HepG2 (cell line): ENCODE data around the gene TRAF5. TPM values are rescaled to one million over a fixed set of nuclear protein-coding genes. Genes with fewer than 3 reads are reported as not detected.

Source experiments
- ATAC-seq: fragments of 200-7000 bp; cut with Tn5 transposase; 3 replicates; pipeline ENCODE4 v1.9.1; 2020; ENCODE audit warnings: mild to moderate bottlenecking, moderate library complexity
- BruUV-seq: library from RNA; stranded (reverse); fragments of 400-500 nt; replicated peaks from 2 replicates; lab custom pipeline; 2021; lab: Mats Ljungman, UMichigan
- CTCF ChIA-PET: fragments of 300-600 bp; formaldehyde crosslinking; extraction: SDS; loops from one replicate; lab custom pipeline; 2021; ENCODE audit warnings: low total read pairs, inconsistent platforms, low intra/inter-chr PET ratio; lab: Yijun Ruan, JAX
- POLR2A ChIA-PET: fragments of 350-600 bp; sonication (Branson Sonifier 250); formaldehyde crosslinking; loops from one replicate; lab custom pipeline; 2020; ENCODE audit warnings: antibody characterized with exemption, inconsistent platforms; lab: Yijun Ruan, JAX
- DNase-seq: peaks from one replicate; pipeline ENCODE4 v3.0.0-alpha.2; 2015; ENCODE audit warnings: low spot score
- FAIRE-seq: peaks from 3 replicates; lab custom pipeline; 2011; peaks lifted over from hg19 to GRCh38; lab: Jason Lieb, UNC
- H2AFZ ChIP-seq: one replicate; pipeline ENCODE4 v1.6.1; 2011; ENCODE audit warnings: low read length, inconsistent platforms
- H3K27ac ChIP-seq: fragments of 300-600 bp; 3 replicates; pipeline ENCODE4 v1.8.0; 2011; ENCODE audit warnings: mixed run types, mild to moderate bottlenecking, mixed read lengths, low read length, inconsistent platforms; ENCODE audit not compliant: insufficient read depth; ENCODE audit errors: extremely low read length
- H3K27me3 ChIP-seq, 2 experiments: fragments of 200-600 bp in 1 of 2; 2 replicates in 1 of 2; 3 replicates in 1 of 2; pipeline versions ENCODE4 v1.6.0 to v1.8.0; 2011; ENCODE audit warnings: low read length in 2 of 2, mild to moderate bottlenecking in 2 of 2, moderate library complexity in 2 of 2, inconsistent platforms in 1 of 2; ENCODE audit not compliant: insufficient read depth in 2 of 2, control insufficient read depth in 1 of 2
- H3K36me3 ChIP-seq, 2 experiments: fragments of 200-600 bp in 1 of 2; replicated peaks in 1 of 2; 2 replicates in 1 of 2; 3 replicates in 1 of 2; pipeline versions ENCODE4 v1.5.1 to v1.8.0; 2011; ENCODE audit warnings: low read length in 2 of 2, inconsistent platforms in 1 of 2; ENCODE audit not compliant: insufficient read depth in 2 of 2, control insufficient read depth in 1 of 2
- H3K4me1 ChIP-seq: 2 replicates; pipeline ENCODE4 v1.5.1; 2012; ENCODE audit warnings: low read length, inconsistent platforms; ENCODE audit not compliant: insufficient read depth
- H3K4me2 ChIP-seq: 2 replicates; pipeline ENCODE4 v1.6.0; 2011; ENCODE audit warnings: low read depth, low read length, inconsistent platforms
- H3K4me3 ChIP-seq, 3 experiments: fragments of 200-600 bp in 1 of 3; sonication (generic), shearing (Covaris generic) in 1 of 3; replicated peaks in 1 of 3; 2 replicates each; pipeline ENCODE4 v1.5.1; 2011 to 2016; ENCODE audit warnings: low read length in 3 of 3, inconsistent platforms in 2 of 3, low read depth in 2 of 3, mild to moderate bottlenecking in 2 of 3, control low read depth in 1 of 3, mixed read lengths in 1 of 3; ENCODE audit not compliant: insufficient read depth in 1 of 3
- H3K79me2 ChIP-seq: one replicate; pipeline ENCODE4 v1.6.1; 2011; ENCODE audit warnings: low read length, inconsistent platforms; ENCODE audit not compliant: insufficient read depth
- H3K9ac ChIP-seq: 2 replicates; pipeline ENCODE4 v1.6.0; 2011; ENCODE audit warnings: mild to moderate bottlenecking, low read depth, low read length, inconsistent platforms; ENCODE audit not compliant: insufficient read depth
- H3K9me3 ChIP-seq: 2 replicates; pipeline ENCODE4 v1.5.1; 2012; ENCODE audit warnings: mild to moderate bottlenecking, low read length
- H4K20me1 ChIP-seq: 2 replicates; pipeline ENCODE4 v1.6.0; 2011; ENCODE audit warnings: inconsistent platforms, mild to moderate bottlenecking, low read length, moderate library complexity; ENCODE audit not compliant: insufficient read depth
- ATAD3A ChIP-seq: sonication (generic); formaldehyde crosslinking; IDR thresholded peaks from 2 replicates; pipeline ENCODE4 v1.4.0; 2020; ENCODE audit warnings: missing genetic modification reagents
- CEBPB ChIP-seq: IDR thresholded peaks from 2 replicates; pipeline ENCODE4 v1.6.1; 2011; ENCODE audit warnings: low read depth, low read length, improper control_type of control experiment, borderline replicate concordance
- DBP ChIP-seq: sonication (generic); formaldehyde crosslinking; IDR thresholded peaks from 2 replicates; pipeline ENCODE4 v1.4.0; 2020; ENCODE audit warnings: missing genetic modification reagents; ENCODE audit errors: not compliant biosample characterization
- DMTF1 ChIP-seq: sonication (generic); formaldehyde crosslinking; IDR thresholded peaks from 2 replicates; pipeline ENCODE4 v1.4.0; 2020; ENCODE audit warnings: mild to moderate bottlenecking, missing genetic modification reagents
- DR1 ChIP-seq: sonication (generic); formaldehyde crosslinking; IDR thresholded peaks from 2 replicates; pipeline ENCODE4 v1.8.0; 2021; ENCODE audit warnings: mild to moderate bottlenecking, missing genetic modification reagents, inconsistent platforms
- FLYWCH1 ChIP-seq: sonication (generic); formaldehyde crosslinking; IDR thresholded peaks from 2 replicates; pipeline ENCODE4 v1.8.1; 2023; ENCODE audit warnings: mild to moderate bottlenecking, missing genetic modification reagents
- GPBP1L1 ChIP-seq: sonication (generic); formaldehyde crosslinking; IDR thresholded peaks from 2 replicates; pipeline ENCODE4 v1.5.0; 2020; ENCODE audit warnings: mild to moderate bottlenecking, missing genetic modification reagents
- HES4 ChIP-seq: sonication (generic); formaldehyde crosslinking; IDR thresholded peaks from 2 replicates; pipeline ENCODE4 v1.9.0; 2021; ENCODE audit warnings: mild to moderate bottlenecking, missing genetic modification reagents, borderline replicate concordance
- HNRNPH1 ChIP-seq: fragments of 200-400 bp; formaldehyde crosslinking; optimal IDR thresholded peaks from 2 replicates; pipeline ENCODE3; 2017; ENCODE audit warnings: mild to moderate bottlenecking, low read depth, low read length
- JUN ChIP-seq: sonication (generic); formaldehyde crosslinking; IDR thresholded peaks from 2 replicates; pipeline ENCODE4 v1.4.0; 2020; ENCODE audit warnings: mild to moderate bottlenecking, missing genetic modification reagents
- MEF2D ChIP-seq: sonication (generic); formaldehyde crosslinking; IDR thresholded peaks from 2 replicates; pipeline ENCODE4 v1.5.1; 2020; ENCODE audit warnings: mild to moderate bottlenecking, missing genetic modification reagents
- MTERF4 ChIP-seq: sonication (generic); formaldehyde crosslinking; IDR thresholded peaks from 2 replicates; pipeline ENCODE4 v1.8.0; 2023; ENCODE audit warnings: mild to moderate bottlenecking, missing genetic modification reagents
- PCBP2 ChIP-seq: fragments of 200-400 bp; formaldehyde crosslinking; optimal IDR thresholded peaks from 2 replicates; pipeline ENCODE3; 2018; ENCODE audit warnings: low read length, low read depth; ENCODE audit not compliant: poor library complexity, severe bottlenecking
- PLRG1 ChIP-seq: fragments of 450-650 bp; conservative IDR thresholded peaks from 2 replicates; pipeline ENCODE4 v1.6.1; 2016
- RFX3 ChIP-seq: IDR thresholded peaks from 2 replicates; pipeline ENCODE4 v1.6.1; 2016; ENCODE audit warnings: missing biosample characterization, missing genetic modification reagents
- SOX6 ChIP-seq, 2 experiments: fragments of 450-650 bp in 1 of 2; sonication (generic) in 1 of 2; formaldehyde crosslinking in 1 of 2; IDR thresholded peaks; 2 replicates each; pipeline versions ENCODE4 v1.4.0 to v1.6.1; 2017 to 2020; ENCODE audit warnings: antibody characterized with exemption in 1 of 2, mild to moderate bottlenecking in 1 of 2, missing genetic modification reagents in 1 of 2
- WIZ ChIP-seq: sonication (generic); formaldehyde crosslinking; IDR thresholded peaks from 2 replicates; pipeline ENCODE4 v1.5.1; 2020; ENCODE audit warnings: mild to moderate bottlenecking, missing genetic modification reagents
- ZMAT3 ChIP-seq: sonication (generic); formaldehyde crosslinking; conservative IDR thresholded peaks from 2 replicates; pipeline ENCODE4 v1.7.0; 2021; ENCODE audit warnings: missing genetic modification reagents
- ZNF256 ChIP-seq: sonication (generic); formaldehyde crosslinking; conservative IDR thresholded peaks from 2 replicates; pipeline ENCODE4 v1.4.0; 2020; ENCODE audit warnings: missing genetic modification reagents
- WGBS: methylation state at CpG from one replicate; pipeline ENCODE4 v1.1.6; 2017; ENCODE audit warnings: low lambda C conversion rate; 5-methylcytosine and 5-hydroxymethylcytosine counted together
- in situ Hi-C: cut with HindIII; loops from 2 replicates; pipeline ENCODE4 v1.10.0; 2017; ENCODE audit warnings: low pct_unique_long_range_greater_than_20kb; ENCODE audit not compliant: extremely low pct_ligation_motif_present
- intact Hi-C: fragments of 100-400 bp; cut with micrococcal nuclease; formaldehyde crosslinking; loops from one replicate; pipeline ENCODE4 v1.10.0; 2022; ENCODE audit not compliant: unreplicated experiment
- polyA plus RNA-seq, 8 experiments: library from polyadenylated mRNA; depleted of rRNA in 3 of 8; stranded (reverse) in 7 of 8; unstranded in 1 of 8; fragments of >200 nt; fragmentation: Illumina TruSeq in 4 of 8; extraction: Trizol in 4 of 8; gene quantifications; 2 replicates each; pipeline versions ENCODE4 v1.2.1 to v1.2.3, GENCODE V29; 2011 to 2016; ENCODE audit warnings: low read depth in 4 of 8, missing spikeins in 1 of 8, mixed read lengths in 1 of 8; ENCODE audit not compliant: insufficient read depth in 1 of 8
- total RNA-seq, 5 experiments: library from RNA; depleted of rRNA; stranded (reverse); fragments of >200 nt; fragmentation: Illumina TruSeq; extraction: Trizol; gene quantifications; 2 replicates each; pipeline ENCODE4 v1.2.3, GENCODE V29; 2016; ENCODE audit warnings: low read depth in 1 of 5

TRAF5 gene
- total and polyA plus RNA-seq, 2 of the 13 experiments (the other 11 are each of a cell fraction or from before 2014, with no cell fraction given), result 0.27 to 1.6 TPM

GRCh38 chr1:211305044-211305443, 21.6 kb upstream of the TRAF5 start:
- intact Hi-C loops (no loop called here), in situ Hi-C loops (no loop called here)
- no peak overlapping the region for H3K27ac ChIP-seq
- CTCF ChIA-PET, result no interaction called here
- no peak overlapping the region for H2AFZ ChIP-seq
- DNase-seq, result no peak
- POLR2A ChIA-PET, result no interaction called here
- H3K79me2 ChIP-seq, result no peaks in the 10 kb centered on the region
- H3K4me3 ChIP-seq, result no peak overlapping the region
- no peak for FAIRE-seq
- H3K9me3 ChIP-seq, result no peaks in the 10 kb centered on the region
- no peak overlapping the region for H3K9ac ChIP-seq
- H3K4me2 ChIP-seq, result no peak overlapping the region
- H4K20me1 ChIP-seq, result no peaks in the 10 kb centered on the region
- no TSS peak for BruUV-seq
- H3K27me3 ChIP-seq, result no peaks in the 10 kb centered on the region
- H3K36me3 ChIP-seq, result peaks cover 3 to 41% of the 10 kb centered on the region in 2 experiments
- 97% methylated on average over 3 of the region's 3 CpGs for WGBS
- H3K4me1 ChIP-seq, result no peaks in the 10 kb centered on the region
- ATAC-seq, result no peak
- no peak for TF ChIP-seq FLYWCH1 (CRISPR knock-in tag)
- no peak for TF ChIP-seq HES4 (CRISPR knock-in tag)
- TF ChIP-seq CEBPB, result no peak
- TF ChIP-seq RFX3 (CRISPR knock-in tag), result no peak
- TF ChIP-seq PCBP2, result no peak
- TF ChIP-seq MTERF4 (CRISPR knock-in tag), result no peak
- no peak for TF ChIP-seq GPBP1L1 (CRISPR knock-in tag)
- no peak for TF ChIP-seq ZNF256 (CRISPR knock-in tag)
- TF ChIP-seq ZMAT3 (CRISPR knock-in tag), result no peak
- TF ChIP-seq SOX6 (IDR thresholded peaks at IDR 0.05), result no peak
- TF ChIP-seq SOX6 (CRISPR knock-in tag; IDR thresholded peaks at IDR 0.05), result no peak
- TF ChIP-seq WIZ, result no peak
- no peak for TF ChIP-seq HNRNPH1
- TF ChIP-seq PLRG1, result no peak
- TF ChIP-seq MEF2D, result no peak
- no peak for TF ChIP-seq DBP
- TF ChIP-seq DR1 (CRISPR knock-in tag), result no peak
- no peak for TF ChIP-seq DMTF1
- TF ChIP-seq ATAD3A (CRISPR knock-in tag), result no peak
- TF ChIP-seq JUN, result no peak
